Activated B cell treated with CpG ODN at 0.5 μM for 24 hours (primary cell): Measurements from ENCODE around the gene BNIP5. TPM values are rescaled to one million over a fixed set of nuclear protein-coding genes. Genes with fewer than 3 reads are reported as not detected.
"Not testable (repeated sequence)": the region's sequence is repeated elsewhere in the genome, so short reads cannot be mapped to it uniquely, and the experiment has no call there.

ENCODE experiments used
- ATAC-seq: fragments of 200-7000 bp; cut with Tn5 transposase; one replicate; pipeline ENCODE4 v1.10.0; 2021; ENCODE audit warnings: low read depth, mild to moderate bottlenecking, moderate library complexity
- CTCF ChIA-PET: fragments of 350-600 bp; sonication (Branson Sonifier 250); formaldehyde crosslinking; loops from one replicate; lab custom pipeline; 2021; ENCODE audit warnings: antibody characterized with exemption; lab: Charles Lee
- POLR2A ChIA-PET: fragments of 350-600 bp; sonication (Branson Sonifier 250); formaldehyde crosslinking; loops from one replicate; lab custom pipeline; 2021; ENCODE audit warnings: antibody characterized with exemption; lab: Charles Lee
- DNase-seq: peaks from one replicate; pipeline ENCODE4 v3.0.0; 2022
- H3K27ac Mint-ChIP-seq: one replicate; pipeline ENCODE4 v1.8.0; 2020; ENCODE audit warnings: mixed read lengths
- H3K27me3 Mint-ChIP-seq: one replicate; pipeline ENCODE4 v1.8.0; 2021; ENCODE audit warnings: mixed read lengths
- H3K36me3 Mint-ChIP-seq: one replicate; pipeline ENCODE4 v1.8.0; 2021; ENCODE audit warnings: low read depth, mixed read lengths
- H3K4me1 Mint-ChIP-seq: one replicate; pipeline ENCODE4 v1.8.0; 2021; ENCODE audit warnings: mixed read lengths
- H3K4me3 Mint-ChIP-seq: one replicate; pipeline ENCODE4 v1.8.0; 2020; ENCODE audit warnings: mild to moderate bottlenecking, mixed read lengths
- H3K9me3 Mint-ChIP-seq: one replicate; pipeline ENCODE4 v1.8.0; 2020; ENCODE audit warnings: mixed read lengths
- CTCF ChIP-seq: fragments of 200-600 bp; IDR thresholded peaks from one replicate; pipeline ENCODE4 v1.8.0; 2022; ENCODE audit warnings: antibody characterized with exemption, mild to moderate bottlenecking
- intact Hi-C: fragments of 100-400 bp; cut with micrococcal nuclease; formaldehyde crosslinking; loops from one replicate; pipeline ENCODE4 v1.15.1; 2024
- total RNA-seq: library from RNA; stranded (reverse); gene quantifications from 2 replicates; pipeline ENCODE4 v1.2.3, GENCODE V29; 2022

BNIP5 gene
- total RNA-seq, 1 donor from 2014 or later = 0.11 TPM

GRCh38 chr6:36339146-36339545, 2.5 kb upstream of the BNIP5 start:
- CTCF ChIA-PET = interaction anchor here (4.3 kb wide), 1 partner anchor 21 kb away, joined by 30 read pairs; no protein-coding TSS in a partner anchor
- DNase-seq = no peak

GRCh38 chr6:36338223-36338622, 1.5 kb upstream of the BNIP5 start:
- H3K27ac Mint-ChIP-seq, ATAC-seq, H3K9me3 Mint-ChIP-seq, DNase-seq, H3K4me3 Mint-ChIP-seq, H3K36me3 Mint-ChIP-seq, intact Hi-C loops: not testable (repeated sequence)
- ChIA-PET POLR2A (interaction anchor here (0.6 kb wide), 1 partner anchor 115 kb away, joined by 3 read pairs; no protein-coding TSS in a partner anchor), CTCF (interaction anchor here (1.3 kb wide), 1 partner anchor 15 kb away, joined by 3 read pairs; no protein-coding TSS in a partner anchor)
- H3K27me3 Mint-ChIP-seq = peaks cover 23% of the 10 kb centered on the region
- H3K4me1 Mint-ChIP-seq = peaks cover 28% of the 10 kb centered on the region

More at GRCh38 chr6:36339146-36339545, 2.5 kb upstream of the BNIP5 start:
- Mint-ChIP-seq H3K36me3 (no peaks in the 10 kb centered on the region), H3K4me3 (no peak overlapping the region), H3K4me1 (peaks cover 28% of the 10 kb centered on the region), H3K27ac (no peak overlapping the region), H3K27me3 (peaks cover 21% of the 10 kb centered on the region), H3K9me3 (no peaks in the 10 kb centered on the region)
- intact Hi-C loops = no loop called here
- TF ChIP-seq CTCF = no peak
- POLR2A ChIA-PET = no interaction called here
- no peak for ATAC-seq

GRCh38 chr6:36337814-36338213, 1.1 kb upstream of the BNIP5 start:
- intact Hi-C loops = no loop called here
- H3K27me3 Mint-ChIP-seq = peaks cover 23% of the 10 kb centered on the region
- ChIA-PET POLR2A (interaction anchor here (0.6 kb wide), 1 partner anchor 116 kb away, joined by 3 read pairs; no protein-coding TSS in a partner anchor), CTCF (interaction anchor here (1.3 to 1.9 kb wide), 3 partner anchors 15 to 35 kb away, joined by 3 to 5 read pairs (median 4); no protein-coding TSS in a partner anchor)
- ATAC-seq = no peak
- DNase-seq = no peak
- no peaks in the 10 kb centered on the region for H3K36me3 Mint-ChIP-seq
- H3K4me1 Mint-ChIP-seq = peaks cover 28% of the 10 kb centered on the region
- no peaks in the 10 kb centered on the region for H3K9me3 Mint-ChIP-seq
- no peak overlapping the region for H3K4me3 Mint-ChIP-seq
- TF ChIP-seq CTCF = no peak
- no peak overlapping the region for H3K27ac Mint-ChIP-seq

- Mint-ChIP-seq H3K27me3 (peaks cover 23% of the 10 kb centered on the region), H3K4me1 (peaks cover 28% of the 10 kb centered on the region), H3K9me3 (no peaks in the 10 kb centered on the region), H3K4me3 (no peak overlapping the region), H3K36me3 (no peaks in the 10 kb centered on the region), H3K27ac (no peak overlapping the region)
- CTCF ChIA-PET = interaction anchor here (1.1 to 1.9 kb wide), 3 partner anchors 11 to 34 kb away, joined by 3 to 5 read pairs (median 4); no protein-coding TSS in a partner anchor
- no peak for DNase-seq
- POLR2A ChIA-PET = interaction anchor here (1.3 kb wide), 1 partner anchor 139 kb away, joined by 3 read pairs; the partner anchor contains the start of gene BRPF3
- no peak for TF ChIP-seq CTCF
- ATAC-seq = no peak
- intact Hi-C loops = no loop called here
These were observed 429 bp downstream of the BNIP5 start for GRCh38 chr6:36336208-36336710.

- CTCF ChIA-PET = interaction anchor here (1.9 kb wide), 1 partner anchor 25 kb away, joined by 5 read pairs; no protein-coding TSS in a partner anchor
- no peak overlapping the region for H3K4me3 Mint-ChIP-seq
- no peak overlapping the region for H3K27ac Mint-ChIP-seq
These were observed 1.1 kb downstream of the BNIP5 start for GRCh38 chr6:36335465-36336207.

More at GRCh38 chr6:36335465-36336207, 1.1 kb downstream of the BNIP5 start:
- peaks cover 19% of the 10 kb centered on the region for H3K27me3 Mint-ChIP-seq
- ATAC-seq = no peak
- no peak for TF ChIP-seq CTCF
- H3K36me3 Mint-ChIP-seq = no peaks in the 10 kb centered on the region
- H3K9me3 Mint-ChIP-seq = no peaks in the 10 kb centered on the region
- DNase-seq = no peak
- intact Hi-C loops = no loop called here
- POLR2A ChIA-PET = no interaction called here
- H3K4me1 Mint-ChIP-seq = peaks cover 24% of the 10 kb centered on the region
